ENCODE measurements around the gene PKN2.
"Not testable (repeated sequence)": the region's sequence is repeated elsewhere in the genome, so short reads cannot be mapped to it uniquely, and the experiment has no call there.

PKN2 gene

DNA sequence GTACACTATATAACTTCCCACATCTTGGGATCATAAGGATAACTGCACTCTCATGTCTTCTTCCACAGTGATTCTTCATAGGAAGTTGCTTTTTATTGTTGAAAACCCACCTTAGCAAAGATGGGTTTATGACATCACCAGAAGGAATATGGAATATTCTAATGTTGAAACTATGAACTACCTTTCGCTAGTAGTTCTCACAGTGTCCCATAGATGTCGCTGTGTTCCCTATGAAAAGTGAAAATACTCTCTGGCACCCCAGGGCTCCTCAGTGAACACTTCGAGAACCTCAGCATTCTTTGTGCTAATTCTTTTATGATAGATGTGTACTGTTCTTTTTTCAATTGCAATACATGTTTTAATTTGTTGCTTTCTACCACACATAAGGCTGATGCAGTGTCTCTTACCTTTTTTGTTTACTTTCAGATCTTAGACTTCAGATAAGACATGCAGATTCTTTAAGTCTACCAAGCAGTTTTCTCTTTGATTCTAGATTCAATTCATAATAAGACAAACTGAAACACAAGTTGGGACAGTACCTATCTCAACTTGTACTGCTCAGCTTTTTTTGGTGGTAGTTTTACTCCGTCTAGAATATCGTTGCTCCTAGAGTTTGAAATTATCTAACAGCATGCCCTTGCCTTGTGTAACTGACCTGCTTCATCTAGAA lies 116.4 kb downstream of the PKN2 start:
- DNase-seq: no peak

DNA sequence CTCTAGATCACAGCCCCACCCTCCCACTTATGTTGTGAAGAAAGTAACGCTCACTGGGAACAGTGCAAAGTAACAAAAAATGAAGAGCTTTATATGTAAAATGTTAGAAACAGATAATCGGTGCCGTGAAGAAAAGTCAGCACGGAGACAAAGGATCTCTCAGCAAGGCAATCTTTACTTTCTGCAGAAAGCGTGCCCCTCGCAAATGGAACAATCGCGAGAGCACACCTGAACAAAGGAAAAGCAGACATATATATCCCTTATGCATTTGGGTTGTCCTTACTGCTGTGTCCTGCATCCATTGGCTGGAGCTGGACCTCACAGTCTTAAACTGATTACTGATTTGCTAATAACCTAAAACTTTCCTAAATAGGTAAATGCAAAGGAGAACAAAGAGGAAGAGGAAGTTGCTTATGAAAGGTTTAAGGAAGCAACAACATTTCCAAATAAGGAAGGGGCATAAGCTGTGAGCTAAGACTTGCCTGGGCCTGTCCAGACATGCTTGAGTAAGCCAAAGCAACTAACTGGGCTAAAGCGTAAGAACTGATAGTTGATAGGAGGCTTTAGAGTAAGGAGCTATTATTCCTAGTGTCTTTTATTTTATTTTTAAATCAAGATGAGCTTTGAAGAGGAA lies 117.6 kb downstream of the PKN2 start:
- peak; percentile 59 for DNase-seq

GRCh38 chr1:88802404-88802803 lies 118.3 kb downstream of the PKN2 start:
- no peak for DNase-seq

DNA sequence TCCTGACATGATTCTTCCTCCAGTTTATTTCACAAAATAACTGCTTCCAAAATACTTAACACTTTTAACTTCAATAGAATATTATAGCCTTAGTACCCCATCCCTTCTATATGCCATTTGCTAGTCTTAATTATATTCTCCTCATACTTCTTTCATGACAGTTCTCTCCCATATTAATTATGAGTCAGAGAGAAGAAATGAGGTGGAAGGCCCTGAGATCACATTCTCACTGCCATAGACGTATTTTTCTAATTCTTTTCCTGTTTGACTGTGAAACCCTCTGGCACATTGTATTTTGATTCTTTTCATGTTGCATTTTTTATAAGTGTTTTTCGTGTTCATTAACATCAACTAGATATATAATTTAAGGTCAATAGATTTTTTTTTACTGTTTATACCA lies 118.9 kb downstream of the PKN2 start:
- no peak for DNase-seq

GRCh38 chr1:88803444-88803843 lies 119.4 kb downstream of the PKN2 start:
- DNase-seq: no peak

DNA sequence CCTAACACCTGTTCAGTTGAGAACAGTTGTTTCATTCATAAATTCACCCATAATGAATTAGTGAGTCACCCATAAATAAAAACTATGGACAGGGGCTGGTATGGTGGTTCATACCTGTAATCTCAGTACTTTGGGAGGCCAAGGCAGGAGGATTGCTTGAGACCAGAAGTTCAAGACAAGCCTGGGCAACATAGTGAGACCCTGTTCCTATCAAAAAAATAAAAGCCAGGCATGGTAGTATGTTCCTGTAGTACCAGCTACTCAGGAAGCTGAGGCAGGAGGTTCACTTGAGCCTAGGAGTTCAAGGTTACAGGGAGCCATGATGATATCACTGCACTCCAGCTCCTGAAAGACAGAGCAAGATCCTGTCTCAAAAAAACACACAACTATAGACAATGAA lies 128.3 kb downstream of the PKN2 start:
- no peak for DNase-seq

GRCh38 chr1:88813471-88813870 lies 129.4 kb downstream of the PKN2 start:
- DNase-seq: no peak

- not testable (repeated sequence) for DNase-seq
Measured at GRCh38 chr1:88819642-88820041, 135.6 kb downstream of the PKN2 start.

DNA sequence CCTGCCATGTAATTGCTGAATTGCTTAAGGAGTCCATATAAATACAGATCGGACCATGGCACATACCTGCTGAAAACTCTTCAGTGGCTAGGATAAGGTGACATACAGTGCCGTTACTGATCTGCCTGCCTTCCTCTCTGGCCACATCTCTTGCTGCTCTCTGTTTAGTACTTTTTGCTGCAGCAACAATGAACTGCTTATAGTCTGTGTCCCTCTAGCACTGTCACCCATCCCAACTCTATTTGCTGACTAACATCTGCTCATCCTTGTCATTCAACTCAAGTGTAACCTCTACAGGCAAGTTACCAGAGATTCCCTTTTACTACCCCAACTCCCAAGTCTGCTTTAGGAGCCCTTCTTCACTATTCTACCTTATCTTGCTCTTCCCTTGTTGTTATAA lies 141.6 kb downstream of the PKN2 start:
- DNase-seq: no peak

DNA sequence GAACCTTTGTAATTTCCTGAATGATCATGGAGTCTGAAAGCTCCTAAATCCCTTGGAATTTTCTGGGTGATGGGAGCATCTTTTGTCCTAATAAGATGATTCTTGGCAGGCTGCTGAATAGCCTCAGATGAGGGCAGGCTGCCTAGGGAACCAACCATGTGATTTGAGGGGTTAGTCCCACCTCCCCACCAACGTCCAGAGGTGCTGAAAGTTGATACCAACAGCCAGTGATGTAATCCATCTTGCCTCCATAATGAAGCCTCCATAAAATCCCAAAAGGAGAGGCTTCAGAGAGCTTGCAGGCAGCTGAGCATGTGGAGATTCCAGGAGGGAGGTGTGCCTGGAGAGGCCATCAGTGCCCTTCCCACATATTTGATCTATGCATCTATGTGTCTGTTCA lies 163.6 kb downstream of the PKN2 start:
- DNase-seq: no peak

DNA sequence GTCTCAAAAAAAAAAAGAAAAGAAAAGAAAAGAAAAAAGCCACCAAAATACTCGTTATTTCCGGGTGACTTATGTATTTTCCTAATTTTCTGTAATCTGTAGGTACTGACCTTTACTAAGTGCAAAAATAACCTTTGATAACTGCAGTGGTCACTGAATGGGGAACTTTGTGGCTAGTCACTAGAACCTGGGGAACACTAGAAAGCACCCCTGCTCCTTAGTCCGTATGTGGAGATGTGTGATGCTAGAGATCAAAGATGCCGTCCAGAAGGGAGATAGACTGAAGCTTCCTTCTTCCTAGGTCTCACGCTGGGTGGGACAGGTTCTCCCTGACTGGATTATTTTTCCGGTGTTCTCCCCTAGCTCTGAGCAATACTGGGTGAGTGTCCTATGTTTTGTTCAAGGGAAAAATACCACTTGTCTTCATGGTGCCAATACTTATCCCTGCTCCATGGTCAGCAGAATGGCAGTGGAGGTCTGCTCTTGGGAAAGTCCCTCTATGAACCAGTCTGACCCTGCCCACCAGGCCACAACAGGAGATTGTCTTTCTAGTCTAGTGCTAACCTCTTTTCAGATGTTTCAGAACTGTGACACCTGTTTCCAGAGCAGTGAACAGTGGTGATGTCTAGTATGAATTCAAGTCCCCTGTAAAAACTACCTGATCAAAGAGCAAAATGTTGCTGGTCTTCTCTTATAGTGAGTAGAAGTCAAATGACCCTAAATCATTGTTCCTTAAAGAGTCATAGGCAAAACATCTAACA lies 167.4 kb downstream of the PKN2 start:
- no peak for DNase-seq

DNA sequence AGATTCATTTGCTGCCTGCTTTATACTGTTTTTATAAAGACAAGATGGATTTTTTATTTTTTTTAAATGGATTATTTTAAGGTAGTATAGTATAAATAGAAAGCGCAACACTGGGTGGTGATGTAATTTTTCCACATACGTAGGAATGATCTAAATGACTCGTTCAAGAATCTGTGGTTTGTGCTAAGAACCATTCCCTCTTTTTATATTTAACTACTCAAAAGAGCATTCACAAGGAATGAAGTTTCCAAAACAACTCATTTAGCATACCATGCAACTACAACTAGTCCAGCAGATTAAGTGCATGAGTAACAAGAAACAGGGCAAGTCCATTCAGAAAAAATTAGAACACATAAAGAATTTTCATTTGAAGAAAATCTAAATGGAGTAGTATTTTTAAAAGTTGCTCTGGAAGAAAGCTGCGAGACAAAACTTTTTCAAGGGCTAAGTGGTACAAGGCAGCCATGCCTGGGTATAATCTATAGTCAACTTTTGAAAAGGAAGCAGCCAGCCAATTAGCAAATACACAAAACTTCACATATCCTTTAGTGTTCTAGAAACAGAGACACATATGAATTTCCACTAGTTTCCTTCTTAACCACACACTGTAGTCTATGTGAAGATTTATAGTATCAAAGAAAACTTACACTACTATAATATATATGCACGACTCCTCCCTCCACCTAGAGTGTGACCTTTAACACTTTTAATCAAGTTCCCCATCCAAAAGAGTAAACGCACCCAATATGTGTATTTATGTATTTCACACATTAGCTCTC lies 183.9 kb downstream of the PKN2 start:
- no peak for DNase-seq

- not testable (repeated sequence) for DNase-seq
Measured at GRCh38 chr1:88869644-88870043, 185.6 kb downstream of the PKN2 start.

DNA sequence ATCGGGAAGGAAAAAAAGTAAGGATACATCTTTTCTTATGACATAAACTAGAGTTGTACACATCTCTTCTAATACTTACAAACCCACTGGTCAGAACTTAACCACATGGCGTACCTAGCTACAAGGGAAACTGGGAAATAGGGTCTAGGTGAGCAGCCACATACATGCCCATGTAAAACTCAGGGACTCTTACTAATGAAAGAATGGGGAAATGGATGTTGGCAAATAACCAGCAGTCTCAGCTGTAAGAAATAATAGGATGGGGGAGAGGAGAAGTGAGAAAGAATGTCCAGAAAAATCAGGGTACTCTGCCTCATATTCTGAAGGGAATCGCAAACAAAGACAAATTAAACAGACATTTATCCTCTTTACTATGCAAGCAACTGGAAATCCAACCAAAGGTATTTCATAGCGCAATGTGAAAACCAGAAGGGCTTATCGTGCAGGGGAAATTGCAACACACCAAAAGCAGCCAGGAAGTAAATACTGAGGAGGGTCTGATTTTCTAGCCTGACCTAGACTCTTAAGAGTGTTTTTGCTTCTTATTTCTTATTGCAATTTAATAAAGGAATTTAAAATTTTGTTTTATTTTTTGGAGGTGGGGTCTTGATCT lies 189.8 kb downstream of the PKN2 start:
- no peak for DNase-seq

DNA sequence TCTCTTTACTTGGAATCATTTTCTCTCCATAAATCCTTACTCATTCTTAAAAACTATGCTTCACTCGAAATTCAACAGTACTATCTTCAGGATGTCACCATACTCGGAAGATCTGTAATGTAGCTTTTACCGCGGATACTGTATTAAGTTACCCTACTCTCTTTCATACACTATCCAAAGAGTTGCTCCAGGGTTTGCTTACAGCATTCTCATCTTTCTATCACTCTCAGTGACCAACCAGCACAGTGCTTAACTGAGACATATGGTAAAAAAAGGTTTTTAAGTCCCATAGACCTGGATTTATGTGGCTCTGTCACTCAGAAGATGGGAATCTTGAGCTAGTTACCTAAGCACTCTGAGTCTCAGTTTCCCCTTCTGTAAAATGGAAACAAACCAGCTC lies 191.5 kb downstream of the PKN2 start:
- DNase-seq: no peak

DNA sequence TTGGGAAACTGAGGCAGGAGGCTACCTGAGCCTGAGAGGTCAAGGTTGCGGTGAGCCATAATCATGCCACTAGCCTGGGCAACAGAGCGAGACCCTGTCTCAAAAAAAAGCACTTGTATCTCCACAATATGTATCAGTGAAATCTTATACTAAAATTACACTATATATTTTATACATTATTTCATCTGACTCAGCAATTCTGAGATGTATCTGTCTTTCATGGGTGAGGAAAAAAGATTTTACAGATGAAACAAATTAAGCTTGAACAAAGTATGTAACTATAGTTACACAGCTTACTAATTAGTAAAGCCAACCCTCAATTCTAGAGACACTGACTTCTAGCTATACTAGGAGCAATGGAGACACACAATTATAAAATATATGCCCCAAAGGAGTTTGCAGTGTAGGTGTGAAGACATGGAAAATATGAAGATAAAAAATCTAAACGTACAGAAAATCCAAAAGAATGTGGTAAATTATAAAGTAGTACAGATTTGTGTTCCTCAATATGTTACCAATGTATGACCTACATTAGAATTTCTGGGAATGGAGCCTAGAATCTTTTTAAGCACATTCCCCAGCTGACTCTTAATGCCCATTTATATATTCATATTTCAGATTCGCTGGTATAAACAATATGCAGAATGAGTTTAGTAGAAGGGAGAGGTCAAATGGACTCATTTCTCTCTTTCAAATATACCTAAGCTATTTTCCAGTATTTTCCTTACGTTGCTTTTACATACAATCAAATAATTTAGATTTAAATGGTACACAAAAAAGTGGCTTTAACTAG lies 192.7 kb downstream of the PKN2 start:
- no peak for DNase-seq

- no peak for DNase-seq
Measured at GRCh38 chr1:88877382-88877825, 193.3 kb downstream of the PKN2 start.

GRCh38 chr1:88877911-88878310 lies 193.8 kb downstream of the PKN2 start:
- no peak for DNase-seq

DNA sequence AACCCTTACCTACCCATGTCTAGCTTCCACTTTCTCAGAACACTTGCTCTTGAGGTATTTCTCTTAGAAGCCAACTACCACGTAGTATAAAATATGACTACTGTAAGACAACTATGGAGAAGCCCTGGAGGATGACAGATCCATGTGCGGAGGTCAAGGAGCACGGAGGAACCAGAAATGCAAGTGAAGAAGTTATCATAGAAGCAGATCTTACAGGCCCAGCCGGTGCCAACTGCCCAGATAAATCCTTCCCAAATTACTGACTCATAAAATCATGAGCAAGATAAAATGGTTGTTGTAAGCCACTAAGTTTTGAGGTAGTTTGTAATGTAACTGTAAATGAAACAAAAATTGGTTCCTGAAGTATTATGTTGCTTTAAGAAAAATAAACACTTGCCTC lies 194.7 kb downstream of the PKN2 start:
- DNase-seq: no peak

GRCh38 chr1:88880717-88881116 lies 196.6 kb downstream of the PKN2 start:
- not testable (repeated sequence) for DNase-seq

GRCh38 chr1:88883156-88883555 lies 199.1 kb downstream of the PKN2 start:
- no peak for DNase-seq
